BE2C (cell line): ENCODE measurements around the gene SNX33.

Experiments
- DNase-seq: peaks from one replicate; pipeline ENCODE4 v3.0.0-alpha.2; 2020
- H3K27me3 ChIP-seq: fragments of 250-450 bp; sonication (Bioruptor Pico); 2 replicates; pipeline ENCODE4 v1.5.1; 2020; ENCODE audit warnings: mild to moderate bottlenecking
- H3K36me3 ChIP-seq: fragments of 250-450 bp; sonication (Bioruptor Pico); 2 replicates; pipeline ENCODE4 v1.5.1; 2020; ENCODE audit warnings: mild to moderate bottlenecking
- H3K4me1 ChIP-seq: fragments of 250-450 bp; sonication (Bioruptor Pico); 2 replicates; pipeline ENCODE4 v1.5.1; 2020
- H3K4me3 ChIP-seq: 2 replicates; pipeline ENCODE4 v1.5.1; 2011; ENCODE audit warnings: low read depth, low read length
- H3K9me3 ChIP-seq: fragments of 250-450 bp; sonication (Bioruptor Pico); 2 replicates; pipeline ENCODE4 v1.5.1; 2020
- CTCF ChIP-seq: IDR thresholded peaks from 2 replicates; pipeline ENCODE4 v1.5.1; 2012; ENCODE audit warnings: mild to moderate bottlenecking, low read depth, low read length

Gene SNX33

DNA sequence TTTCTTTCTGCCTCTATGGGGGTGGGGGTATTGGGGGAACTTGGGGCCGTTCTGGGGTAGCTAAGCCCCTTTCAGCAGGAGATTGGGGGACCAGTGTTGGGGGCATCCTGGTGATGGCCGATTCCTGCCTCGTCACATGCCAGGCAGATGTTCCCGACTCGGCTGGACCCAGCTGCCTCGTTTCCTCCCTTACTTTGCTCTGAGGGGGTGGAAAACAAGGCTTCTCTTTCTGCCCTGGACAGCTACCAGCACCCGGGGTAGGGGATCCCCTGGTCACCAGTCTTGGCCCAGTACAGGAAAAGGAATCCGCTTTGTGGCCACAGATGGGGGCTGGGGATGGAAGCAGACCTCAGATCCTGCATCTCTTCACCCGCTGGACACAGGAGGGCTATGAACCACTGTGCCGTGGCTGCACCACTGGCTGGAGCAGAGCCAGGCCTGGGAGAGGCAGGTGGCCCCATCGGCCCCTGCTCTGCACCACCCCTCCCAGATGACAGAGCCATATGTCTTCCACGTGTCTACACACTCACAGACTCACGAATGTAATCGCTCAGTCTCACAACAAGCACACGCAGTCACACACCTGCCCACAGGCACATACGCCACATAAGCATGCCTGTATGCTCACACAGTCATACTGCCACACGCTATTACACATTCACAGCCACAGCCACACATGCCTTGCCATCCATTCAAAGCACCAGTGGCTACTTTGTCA, 12.4 kb downstream of the SNX33 start:
- TF ChIP-seq CTCF: no peak
- Histone ChIP-seq H3K27me3 (no peaks in the 10 kb centered on the region), H3K36me3 (no peaks in the 10 kb centered on the region), H3K9me3 (no peaks in the 10 kb centered on the region), H3K4me3 (no peak overlapping the region), H3K4me1 (peaks cover 12% of the 10 kb centered on the region)
- peak; percentile 78 for DNase-seq

- H3K27me3 ChIP-seq: no peaks in the 10 kb centered on the region
- no peak for DNase-seq
- H3K4me3 ChIP-seq: no peak overlapping the region
- no peaks in the 10 kb centered on the region for H3K36me3 ChIP-seq
- no peaks in the 10 kb centered on the region for H3K9me3 ChIP-seq
- peaks cover 12% of the 10 kb centered on the region for H3K4me1 ChIP-seq
- no peak for TF ChIP-seq CTCF
These were observed 13.5 kb downstream of the SNX33 start for GRCh38 chr15:75661100-75661755.

GRCh38 chr15:75661756-75662140, 14.0 kb downstream of the SNX33 start:
- DNase-seq: no peak
- H3K27me3 ChIP-seq: no peaks in the 10 kb centered on the region
- TF ChIP-seq CTCF: no peak
- no peaks in the 10 kb centered on the region for H3K9me3 ChIP-seq
- H3K4me1 ChIP-seq: peaks cover 12% of the 10 kb centered on the region
- H3K4me3 ChIP-seq: no peak overlapping the region
- H3K36me3 ChIP-seq: no peaks in the 10 kb centered on the region

DNA sequence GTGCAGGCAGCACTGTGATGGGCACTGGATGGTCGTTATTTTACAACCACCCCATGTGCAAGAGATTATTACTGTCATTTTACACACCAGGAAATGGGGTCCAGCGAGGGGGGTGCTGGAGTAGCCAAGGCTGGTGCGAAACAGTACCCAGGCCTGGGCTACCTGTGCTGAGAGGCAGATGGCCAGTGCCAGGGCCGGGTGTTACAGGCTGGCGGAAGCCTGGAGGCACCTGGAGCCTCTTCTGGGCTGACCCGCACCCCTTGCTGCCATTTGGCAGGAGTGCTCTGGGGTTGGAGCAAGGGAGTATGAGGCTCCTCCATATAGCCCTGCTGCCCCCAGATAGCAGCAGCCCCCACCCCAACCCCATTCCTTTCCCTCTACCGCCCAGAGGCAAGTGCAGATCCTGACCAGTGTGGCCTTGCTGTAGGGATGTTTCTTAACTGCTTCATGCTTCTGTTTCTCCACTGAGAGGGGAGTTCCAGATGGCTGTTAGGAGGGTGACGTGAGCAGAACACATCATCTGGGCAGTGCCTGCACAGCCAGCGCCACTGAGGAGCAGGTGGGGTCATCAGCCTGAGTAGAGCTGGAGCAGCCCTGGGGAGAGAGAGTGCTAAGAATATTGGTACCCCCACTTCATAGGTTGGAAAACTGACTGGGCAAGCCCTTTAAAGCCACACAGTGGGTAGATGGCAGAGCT, 15.3 kb downstream of the SNX33 start:
- no peaks in the 10 kb centered on the region for H3K9me3 ChIP-seq
- no peak overlapping the region for H3K4me3 ChIP-seq
- no peak for TF ChIP-seq CTCF
- no peak for DNase-seq
- no peaks in the 10 kb centered on the region for H3K27me3 ChIP-seq
- H3K4me1 ChIP-seq: peaks cover 12% of the 10 kb centered on the region
- H3K36me3 ChIP-seq: no peaks in the 10 kb centered on the region

DNA sequence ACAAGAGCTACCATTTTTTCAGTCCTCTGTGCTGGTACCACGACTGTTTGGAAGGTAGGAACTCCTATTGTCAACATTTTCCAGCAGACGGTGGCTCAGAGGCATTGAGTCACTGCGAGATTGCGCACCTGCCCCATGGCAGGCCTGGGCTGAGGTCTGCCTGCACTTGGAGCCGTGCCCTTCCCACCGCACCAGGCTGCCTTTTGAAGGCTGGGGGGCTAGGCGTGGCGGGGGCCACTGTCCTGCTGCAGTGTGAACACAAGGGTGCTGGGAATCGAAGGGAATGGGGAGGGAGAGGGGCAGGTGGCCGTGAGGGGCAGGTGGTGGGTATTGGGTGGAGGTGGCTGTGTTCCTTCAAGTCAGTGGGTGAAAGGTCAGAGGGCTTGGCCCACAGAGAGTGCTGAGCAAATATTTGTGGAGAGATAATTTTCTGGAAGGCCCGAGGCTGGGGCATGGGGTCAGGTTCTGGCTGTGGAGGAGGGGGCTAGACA, 16.3 kb downstream of the SNX33 start:
- no peaks in the 10 kb centered on the region for H3K27me3 ChIP-seq
- H3K4me1 ChIP-seq: peaks cover 12% of the 10 kb centered on the region
- no peak for TF ChIP-seq CTCF
- H3K36me3 ChIP-seq: no peaks in the 10 kb centered on the region
- no peak overlapping the region for H3K4me3 ChIP-seq
- DNase-seq: no peak
- no peaks in the 10 kb centered on the region for H3K9me3 ChIP-seq
